Fibroblast of skin of right biceps (primary cell): ENCODE results near the gene CDK19.

ENCODE experiments used
- DNase-seq: peaks from one replicate; pipeline ENCODE4 v3.0.0-alpha.2; 2013

Gene CDK19

DNA sequence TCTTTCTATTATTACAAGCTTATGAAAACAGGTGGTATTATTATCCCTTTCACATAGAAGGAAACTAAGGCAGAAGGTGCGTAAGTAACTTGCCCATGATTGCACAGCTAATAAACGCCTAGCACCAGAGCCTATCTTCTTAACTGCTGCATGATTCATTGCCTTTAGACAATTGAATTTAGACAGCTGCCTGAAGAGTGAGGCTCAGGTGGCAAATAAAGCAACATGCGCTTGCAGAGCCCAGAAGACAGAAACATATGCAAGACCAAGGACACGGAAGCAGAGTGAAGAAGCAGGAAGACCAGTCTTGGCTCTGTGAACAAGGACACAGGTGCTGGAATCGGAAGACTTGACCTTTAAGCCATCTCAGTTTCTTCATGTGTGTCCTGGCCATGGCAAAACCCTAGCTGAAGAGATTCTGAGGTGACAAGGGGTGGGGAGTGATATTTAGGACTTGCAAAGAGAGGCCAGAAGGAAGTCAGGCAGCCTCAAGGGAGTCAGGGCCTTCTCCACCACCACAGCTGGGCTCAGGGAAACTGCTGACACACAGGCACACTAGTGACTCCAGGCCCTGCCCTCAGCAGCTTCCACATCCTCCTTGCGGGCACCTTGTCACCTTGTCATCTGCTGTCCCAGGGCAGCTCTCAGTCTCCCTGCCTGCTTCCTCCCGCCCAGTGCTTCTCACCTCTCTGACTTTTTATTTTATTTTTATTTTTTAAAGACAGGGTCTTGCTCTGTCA lies 247.1 kb downstream of the CDK19 start:
- DNase-seq = no peak

DNA sequence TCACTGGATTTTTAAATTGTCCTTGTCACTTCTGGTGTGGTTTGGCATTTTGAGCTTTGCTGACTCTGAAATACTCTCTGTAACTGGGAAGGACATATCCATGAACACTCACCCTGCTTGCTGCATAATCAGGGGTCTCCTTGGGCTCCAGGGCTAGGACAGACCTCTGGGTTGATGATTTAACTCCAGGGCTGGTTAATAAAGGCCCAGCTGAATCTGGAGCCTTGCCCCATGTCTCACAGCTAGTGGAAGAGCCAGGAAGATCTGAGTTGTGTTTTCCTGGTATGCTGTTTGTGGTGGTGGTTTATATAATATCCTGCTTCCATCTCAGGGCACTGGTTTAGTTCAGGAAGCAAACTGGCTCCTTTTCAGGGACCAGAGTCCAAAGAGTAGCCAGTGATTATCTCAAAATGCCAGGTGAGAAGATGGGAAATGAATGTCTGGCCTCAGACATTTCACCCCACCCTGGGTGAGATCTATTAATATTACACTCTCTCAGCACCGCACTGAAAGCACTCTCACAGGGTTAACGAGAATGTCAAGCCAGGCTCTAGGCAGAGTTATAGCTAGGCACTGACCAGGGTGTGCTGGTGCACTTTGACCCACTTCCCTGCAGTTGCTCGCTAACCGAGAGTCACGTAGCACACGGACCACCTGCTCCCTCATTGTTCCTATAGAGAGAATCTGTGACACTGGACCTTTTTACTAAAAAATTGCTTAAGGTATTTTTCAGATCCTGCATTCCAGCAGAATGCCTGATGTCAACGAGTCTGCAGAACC lies 248.7 kb downstream of the CDK19 start:
- no peak for DNase-seq

DNA sequence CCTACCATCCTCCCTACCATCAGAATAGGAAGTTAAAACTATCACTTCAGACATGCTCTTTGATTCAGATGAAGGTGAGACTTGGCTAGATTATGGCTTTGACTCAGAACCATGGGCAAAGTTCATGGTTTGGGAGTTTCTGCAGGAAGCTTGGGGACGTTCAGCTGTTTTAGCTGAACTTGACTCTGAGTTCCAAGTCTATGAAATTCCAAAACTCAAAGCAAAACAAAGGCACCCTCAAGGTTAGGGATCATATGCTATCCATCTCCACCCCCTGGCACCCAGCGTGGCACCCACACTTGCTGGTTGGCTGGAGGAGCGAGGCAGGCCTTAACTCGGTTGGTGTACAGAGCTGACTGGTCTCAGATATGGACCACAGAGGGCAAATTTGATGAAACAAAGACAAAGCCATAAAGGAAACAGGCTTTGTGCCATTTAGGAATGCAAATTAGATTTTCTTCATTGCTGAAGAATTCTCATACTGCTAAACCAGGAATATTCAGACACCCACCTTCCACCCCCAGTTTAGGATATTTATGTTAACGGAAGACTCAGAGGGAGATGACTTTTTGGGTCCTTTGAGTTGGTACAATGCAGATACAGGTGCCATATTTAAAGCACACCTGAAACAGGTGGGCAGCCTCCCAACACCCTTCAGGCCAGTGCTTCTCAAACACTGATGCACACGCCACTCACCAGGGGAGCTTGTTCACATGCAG lies 250.4 kb downstream of the CDK19 start:
- DNase-seq = no peak

- DNase-seq = no peak
These were observed 251.6 kb downstream of the CDK19 start for GRCh38 chr6:110563711-110564110.

DNA sequence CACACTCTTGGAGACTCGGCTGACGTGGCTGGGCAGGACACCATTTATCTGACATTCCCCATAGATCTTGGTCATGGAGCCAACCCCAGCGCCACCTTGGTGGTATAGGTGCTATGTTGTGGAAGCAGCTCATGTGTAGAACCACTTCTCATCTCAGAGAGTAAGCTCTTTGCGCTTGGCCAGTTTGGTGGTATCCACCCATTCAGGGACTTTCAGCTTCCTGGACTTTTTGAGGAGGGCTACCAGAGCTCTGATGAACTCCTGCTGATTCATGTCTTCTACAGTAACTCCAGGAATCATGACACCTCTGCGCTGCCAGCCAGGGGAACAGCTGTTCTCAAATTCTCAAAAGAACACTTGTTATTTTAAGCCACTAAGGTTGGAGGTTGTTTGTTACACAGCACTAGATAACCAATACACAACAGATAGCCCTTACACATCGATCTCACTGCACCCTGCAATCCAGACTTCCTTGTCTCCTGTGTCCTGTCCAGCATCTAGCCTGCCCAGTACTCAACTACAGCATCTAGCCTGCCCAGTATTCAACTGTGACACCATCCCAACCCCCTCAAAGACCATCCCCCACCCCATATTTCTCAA lies 252.9 kb downstream of the CDK19 start:
- no peak for DNase-seq

DNA sequence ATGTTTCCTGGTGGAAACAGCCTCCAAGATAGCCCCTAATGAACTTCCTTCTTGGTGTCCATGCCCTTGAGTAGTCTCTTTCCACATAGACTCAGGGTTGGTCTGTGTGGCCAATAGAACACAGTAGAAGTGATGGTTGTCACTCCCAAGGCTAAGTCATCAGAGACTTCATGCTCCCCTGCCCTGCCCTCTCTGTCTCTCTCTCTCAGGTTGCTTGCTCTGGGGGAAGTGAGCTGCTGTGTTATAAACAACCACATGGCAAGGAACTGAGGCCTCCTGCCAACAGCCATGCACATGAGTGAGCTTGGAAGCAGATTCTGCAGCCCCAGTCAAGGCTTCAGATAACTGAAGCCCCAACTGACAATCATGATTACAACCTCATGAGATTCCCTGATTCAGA lies 253.6 kb downstream of the CDK19 start:
- DNase-seq = no peak

GRCh38 chr6:110561008-110561396 lies 254.3 kb downstream of the CDK19 start:
- no peak for DNase-seq

- DNase-seq = no peak
These were observed 254.8 kb downstream of the CDK19 start for GRCh38 chr6:110560239-110561007.
